Thyroid gland (tissue), 4 donors: ENCODE measurements around the gene MICU2.
"Not testable (repeated sequence)": the region's sequence is repeated elsewhere in the genome, so short reads cannot be mapped to it uniquely, and the experiment has no call there.

Experiments used
- CTCF ChIP-seq, 6 experiments: fragments of 200-600 bp in 3 of 6; fragments of 450-650 bp in 3 of 6; sonication (generic) in 3 of 6; IDR thresholded peaks; one replicate each; pipeline ENCODE4 v1.5.1; 2016 to 2019; ENCODE audit warnings: antibody characterized with exemption in 6 of 6, mild to moderate bottlenecking in 2 of 6, inconsistent platforms in 1 of 6, moderate library complexity in 1 of 6
- POLR2A ChIP-seq, 2 donors: fragments of 450-650 bp; IDR thresholded peaks; one replicate each; pipeline ENCODE4 v1.6.1; 2017; ENCODE audit warnings: antibody characterized with exemption in 2 of 2, mild to moderate bottlenecking in 2 of 2, moderate library complexity in 1 of 2

- not testable (repeated sequence) for TF ChIP-seq CTCF, POLR2A (IDR thresholded peaks at IDR 0.05)
Measured at GRCh38 chr13:21553261-21553660, 50.7 kb downstream of the MICU2 start.
